NT2/D1 (cell line): ENCODE data around the gene SMIM9.

Experiments used
- DNase-seq: peaks from one replicate; pipeline ENCODE4 v3.0.0-alpha.2; 2011; ENCODE audit warnings: low read depth, low spot score
- H3K27me3 ChIP-seq: 2 replicates; pipeline ENCODE4 v1.6.0; 2011; ENCODE audit warnings: mild to moderate bottlenecking; ENCODE audit not compliant: insufficient read length, insufficient read depth
- H3K36me3 ChIP-seq: 2 replicates; pipeline ENCODE4 v1.6.1; 2011; ENCODE audit warnings: mild to moderate bottlenecking, low read length, mixed read lengths; ENCODE audit not compliant: insufficient read depth, insufficient read length
- H3K4me1 ChIP-seq: 2 replicates; pipeline ENCODE4 v1.5.1; 2011; ENCODE audit not compliant: insufficient read depth, insufficient read length
- H3K4me3 ChIP-seq: 2 replicates; pipeline ENCODE4 v1.5.1; 2011; ENCODE audit warnings: low read depth; ENCODE audit not compliant: insufficient read length
- H3K9ac ChIP-seq: 2 replicates; pipeline ENCODE4 v1.6.0; 2011; ENCODE audit warnings: low read depth; ENCODE audit not compliant: insufficient read length
- H3K9me3 ChIP-seq: 2 replicates; pipeline ENCODE4 v1.5.1; 2011; ENCODE audit warnings: mild to moderate bottlenecking, low read length; ENCODE audit not compliant: insufficient read depth
- SUZ12 ChIP-seq: IDR thresholded peaks from 2 replicates; pipeline ENCODE4 v1.6.1; 2011; ENCODE audit not compliant: insufficient read length, insufficient read depth; ENCODE audit errors: extremely low read depth
- YY1 ChIP-seq: IDR thresholded peaks from 2 replicates; pipeline ENCODE4 v1.6.1; 2011; ENCODE audit not compliant: insufficient read length, insufficient read depth
- ZNF274 ChIP-seq: IDR thresholded peaks from 2 replicates; pipeline ENCODE4 v1.6.1; 2011; ENCODE audit warnings: mild to moderate bottlenecking, low read depth, low read length

The SMIM9 gene

GRCh38 chrX:154802947-154803346 lies 31.5 kb downstream of the SMIM9 start:
- no peak for TF ChIP-seq SUZ12
- TF ChIP-seq ZNF274, result no peak
- no peak for TF ChIP-seq YY1
- Histone ChIP-seq H3K4me3 (no peak overlapping the region), H3K36me3 (no peaks in the 10 kb centered on the region), H3K27me3 (no peaks in the 10 kb centered on the region), H3K4me1 (no peaks in the 10 kb centered on the region), H3K9me3 (no peaks in the 10 kb centered on the region; the same call in 1 of the 2 replicates), H3K9ac (no peak overlapping the region)
- DNase-seq, result no peak

GRCh38 chrX:154800478-154801210 lies 33.8 kb downstream of the SMIM9 start:
- DNase-seq, result no peak
- Histone ChIP-seq H3K4me3 (no peak overlapping the region), H3K9ac (no peak overlapping the region), H3K9me3 (no peaks in the 10 kb centered on the region), H3K27me3 (no peaks in the 10 kb centered on the region), H3K4me1 (no peaks in the 10 kb centered on the region), H3K36me3 (no peaks in the 10 kb centered on the region)
- TF ChIP-seq SUZ12 (no peak), ZNF274 (no peak), YY1 (no peak)

DNA sequence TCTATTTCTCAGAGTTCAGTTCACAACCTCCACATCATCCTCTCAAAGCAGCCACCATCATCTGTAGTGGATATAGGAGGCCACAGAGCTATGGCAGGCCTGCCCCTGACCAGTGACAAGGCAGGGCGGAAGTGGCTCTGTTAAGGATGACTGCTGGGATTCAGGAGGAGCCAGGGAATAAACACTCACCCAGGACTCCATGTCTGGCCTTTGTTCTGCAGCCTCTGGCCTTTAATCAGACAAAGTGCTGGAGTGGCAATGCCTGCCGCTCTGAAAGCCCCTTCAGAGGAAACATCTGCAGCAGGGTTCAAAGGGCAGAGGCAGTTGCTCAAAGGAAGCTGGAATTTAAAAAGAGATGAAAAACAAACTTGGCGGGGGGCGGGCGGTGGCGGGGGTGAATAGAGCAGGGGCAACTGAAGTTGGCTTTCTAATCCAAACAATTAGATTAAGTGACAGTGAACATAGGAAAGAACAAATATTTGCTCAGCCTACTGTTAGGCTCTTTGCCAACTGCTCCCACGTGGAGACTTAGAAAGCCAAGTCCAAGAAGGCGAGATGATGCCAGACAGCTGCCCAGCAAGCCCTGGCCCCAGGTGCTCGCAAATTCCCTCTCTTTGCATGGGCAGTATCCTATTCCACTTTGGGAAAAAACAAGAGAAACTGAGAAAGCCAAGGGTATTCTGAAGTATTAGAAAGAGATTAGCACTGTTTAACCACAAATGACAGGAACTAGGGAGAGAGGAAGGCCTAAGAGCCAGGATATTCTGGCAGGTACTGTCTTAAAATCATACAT lies 34.7 kb downstream of the SMIM9 start:
- no peaks in the 10 kb centered on the region for H3K9me3 ChIP-seq
- H3K9ac ChIP-seq, result no peak overlapping the region
- no peak overlapping the region for H3K4me3 ChIP-seq
- no peaks in the 10 kb centered on the region for H3K27me3 ChIP-seq
- DNase-seq, result no peak
- H3K36me3 ChIP-seq, result no peaks in the 10 kb centered on the region
- TF ChIP-seq SUZ12 (no peak), YY1 (no peak), ZNF274 (no peak)
- H3K4me1 ChIP-seq, result no peaks in the 10 kb centered on the region

- no peaks in the 10 kb centered on the region for H3K9me3 ChIP-seq
- no peak overlapping the region for H3K4me3 ChIP-seq
- no peak for DNase-seq
- H3K36me3 ChIP-seq, result no peaks in the 10 kb centered on the region
- no peaks in the 10 kb centered on the region for H3K27me3 ChIP-seq
- no peak for TF ChIP-seq SUZ12
- TF ChIP-seq ZNF274, result no peak
- no peak for TF ChIP-seq YY1
- no peaks in the 10 kb centered on the region for H3K4me1 ChIP-seq
- H3K9ac ChIP-seq, result no peak overlapping the region
Observed at GRCh38 chrX:154797006-154797405, 37.5 kb downstream of the SMIM9 start.

DNA sequence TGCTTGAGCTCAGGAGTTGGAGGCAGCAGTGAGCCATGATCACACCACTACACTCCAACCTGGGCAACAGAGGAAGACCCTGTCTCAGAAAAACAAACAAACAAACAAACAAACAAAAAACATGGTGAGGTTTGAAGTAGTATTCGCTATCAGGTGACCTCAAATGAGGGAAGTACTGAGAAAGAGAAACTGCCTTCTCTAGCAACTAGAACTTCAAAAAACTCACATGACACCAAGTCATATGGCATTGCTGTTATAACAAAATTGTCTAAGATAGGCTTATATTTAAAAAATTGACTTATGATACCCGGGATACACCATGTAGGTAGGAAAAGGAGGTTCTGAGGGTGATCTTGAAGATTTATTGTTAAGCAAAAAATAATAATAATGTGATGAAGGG lies 39.4 kb downstream of the SMIM9 start:
- Histone ChIP-seq H3K4me3 (no peak overlapping the region), H3K4me1 (no peaks in the 10 kb centered on the region), H3K27me3 (no peaks in the 10 kb centered on the region), H3K36me3 (no peaks in the 10 kb centered on the region), H3K9me3 (no peaks in the 10 kb centered on the region), H3K9ac (no peak overlapping the region)
- TF ChIP-seq ZNF274 (no peak), SUZ12 (no peak), YY1 (no peak)
- no peak for DNase-seq

- H3K9ac ChIP-seq, result no peak overlapping the region
- DNase-seq, result no peak
- no peaks in the 10 kb centered on the region for H3K36me3 ChIP-seq
- TF ChIP-seq ZNF274 (no peak), YY1 (no peak), SUZ12 (no peak)
- no peaks in the 10 kb centered on the region for H3K27me3 ChIP-seq
- no peaks in the 10 kb centered on the region for H3K4me1 ChIP-seq
- no peaks in the 10 kb centered on the region for H3K9me3 ChIP-seq
- H3K4me3 ChIP-seq, result no peak overlapping the region
Observed at GRCh38 chrX:154793084-154793795, 41.2 kb downstream of the SMIM9 start.

- no peaks in the 10 kb centered on the region for H3K36me3 ChIP-seq
- H3K27me3 ChIP-seq, result no peaks in the 10 kb centered on the region
- DNase-seq, result no peak
- H3K9ac ChIP-seq, result no peak overlapping the region
- TF ChIP-seq YY1 (no peak), ZNF274 (no peak), SUZ12 (no peak)
- H3K4me3 ChIP-seq, result no peak overlapping the region
- no peaks in the 10 kb centered on the region for H3K4me1 ChIP-seq
- H3K9me3 ChIP-seq, result no peaks in the 10 kb centered on the region
Observed at GRCh38 chrX:154791939-154792338, 42.5 kb downstream of the SMIM9 start.
